Glomerular visceral epithelial cell (primary cell): ENCODE measurements around the gene RELT.

Experiments used
- DNase-seq: peaks from one replicate; pipeline ENCODE4 v3.0.0-alpha.2; 2016; ENCODE audit errors: extremely low spot score

RELT gene

DNA sequence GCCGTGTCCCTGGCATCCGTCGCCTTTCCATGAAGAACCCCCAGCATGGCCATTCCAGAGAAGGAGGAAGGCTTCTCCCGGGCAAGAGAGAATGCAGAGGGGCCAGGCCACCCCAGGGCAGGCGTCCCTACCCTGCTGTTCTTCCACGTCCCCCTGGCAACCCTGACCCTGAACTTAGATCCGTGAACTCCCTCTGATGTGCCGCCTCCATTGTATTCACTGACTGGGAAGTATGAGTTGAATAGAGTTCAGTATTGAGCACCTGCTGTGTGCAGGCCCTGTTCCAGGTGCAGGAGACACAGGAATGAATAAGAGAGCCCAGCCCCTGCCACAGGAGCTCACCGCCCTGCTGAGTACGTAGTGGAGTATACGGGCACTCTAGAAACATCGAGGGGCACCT lies 29.1 kb upstream of the RELT start:
- DNase-seq = no peak

DNA sequence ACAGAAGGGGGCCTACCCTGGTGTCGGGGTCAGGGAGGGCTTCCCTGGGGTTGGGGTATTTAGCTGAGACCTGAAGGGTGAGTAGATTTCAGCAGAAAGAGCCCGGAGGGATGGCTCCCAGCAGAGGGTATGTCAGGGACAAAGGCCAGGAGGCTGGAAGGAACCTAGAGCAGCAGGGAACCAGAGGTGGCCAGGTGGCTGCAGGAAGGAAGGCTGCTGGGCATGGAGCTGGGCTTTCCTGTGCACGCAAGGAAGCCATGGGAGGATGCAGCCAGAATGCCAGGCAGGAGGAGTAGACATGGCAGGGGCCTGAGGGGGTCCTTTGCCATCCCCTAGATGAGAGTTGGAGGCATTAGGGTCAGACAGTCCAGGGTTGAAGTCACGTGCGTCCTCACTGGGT lies 27.4 kb upstream of the RELT start:
- no peak for DNase-seq

DNA sequence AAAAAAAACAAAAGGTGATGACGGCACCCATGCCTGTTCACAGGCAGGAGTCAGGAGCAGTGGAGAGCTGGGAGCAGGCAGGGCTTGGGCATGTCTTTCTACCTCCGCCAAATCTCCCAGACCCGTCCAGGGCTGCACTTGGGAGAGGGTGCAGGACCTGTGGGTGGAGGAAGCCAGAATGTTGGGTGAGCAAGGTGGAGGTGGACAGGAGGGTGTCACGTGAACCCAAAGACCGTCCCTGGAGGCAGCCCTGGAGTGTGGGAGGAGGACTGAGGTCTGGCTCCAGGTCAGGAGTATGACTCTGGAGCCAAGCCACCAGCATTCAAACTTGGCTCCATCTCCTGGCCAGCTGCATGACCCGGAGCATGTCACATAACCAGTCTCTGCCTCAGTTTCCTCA lies 26.6 kb upstream of the RELT start:
- DNase-seq = no peak

DNA sequence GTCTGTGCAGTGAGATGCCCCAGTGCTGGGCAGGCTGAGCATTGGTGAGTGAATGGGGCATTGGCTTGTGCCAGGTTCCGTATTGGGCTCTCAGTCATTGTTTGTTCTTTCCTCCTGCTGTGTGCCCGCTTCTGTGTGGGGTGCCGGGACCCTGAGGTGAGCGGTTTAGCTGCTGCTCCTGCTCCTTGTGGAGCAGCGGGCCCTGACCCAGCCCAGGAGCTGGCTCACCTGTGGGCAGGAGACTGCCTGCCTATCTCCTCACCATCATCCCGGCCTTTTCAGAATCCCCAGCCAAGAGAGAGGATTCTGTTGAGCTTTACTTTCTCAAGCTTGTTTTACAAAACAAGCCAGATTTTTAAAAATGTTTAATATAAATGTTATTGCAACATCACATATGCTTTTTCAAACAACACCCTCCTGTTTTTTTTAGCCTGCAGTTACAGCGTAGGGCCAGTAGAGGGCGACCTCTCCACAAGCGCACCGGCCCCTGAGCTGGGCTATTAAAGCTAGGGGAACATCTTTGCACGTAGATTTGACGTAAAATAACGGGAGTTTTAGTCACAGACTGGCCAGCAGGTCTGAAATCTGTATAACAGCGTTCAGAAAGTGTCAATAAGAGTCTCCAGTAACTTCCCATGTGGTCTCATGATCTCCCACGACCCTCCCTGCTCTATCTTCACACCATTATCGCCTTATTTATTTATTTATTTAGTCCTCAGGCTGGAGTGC lies 25.1 kb upstream of the RELT start:
- DNase-seq = peak; percentile 66

DNA sequence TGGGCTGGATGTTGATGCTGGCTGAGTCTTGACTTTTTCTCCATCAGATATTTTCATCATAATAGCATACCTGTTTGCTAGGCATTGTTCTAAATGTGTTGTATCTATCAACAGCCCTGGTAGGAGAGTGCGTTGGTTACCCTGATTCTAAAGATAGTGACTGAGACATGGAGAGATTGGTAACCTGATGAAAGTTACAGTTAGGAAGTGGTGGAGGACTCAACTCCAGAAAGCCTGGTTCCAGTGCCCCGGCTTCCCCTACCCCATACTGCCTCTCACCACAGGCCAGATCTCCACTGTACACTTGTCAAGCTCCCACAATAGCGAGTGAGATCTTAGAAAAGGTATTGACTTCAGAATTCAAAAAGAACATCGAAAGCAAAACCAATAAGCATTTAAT lies 22.8 kb upstream of the RELT start:
- DNase-seq = no peak

DNA sequence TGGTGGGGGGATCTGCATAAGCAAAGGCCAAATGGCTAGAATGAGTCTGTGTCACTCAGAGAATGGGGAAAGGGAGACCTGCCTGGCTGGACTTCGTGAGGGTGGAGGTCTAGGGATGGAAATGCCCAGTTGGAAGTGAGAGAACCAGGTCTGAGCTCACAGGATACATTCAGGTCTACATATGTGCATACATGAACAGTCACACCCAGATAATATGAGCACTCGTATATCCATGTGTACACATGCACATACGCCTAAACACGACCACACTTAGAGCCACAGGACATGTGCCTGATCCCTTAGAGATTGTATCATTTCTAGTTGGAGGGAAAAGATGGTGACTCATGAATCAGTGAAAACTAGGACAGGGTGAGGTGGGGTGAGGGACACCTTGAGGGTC lies 21.1 kb upstream of the RELT start:
- no peak for DNase-seq

DNA sequence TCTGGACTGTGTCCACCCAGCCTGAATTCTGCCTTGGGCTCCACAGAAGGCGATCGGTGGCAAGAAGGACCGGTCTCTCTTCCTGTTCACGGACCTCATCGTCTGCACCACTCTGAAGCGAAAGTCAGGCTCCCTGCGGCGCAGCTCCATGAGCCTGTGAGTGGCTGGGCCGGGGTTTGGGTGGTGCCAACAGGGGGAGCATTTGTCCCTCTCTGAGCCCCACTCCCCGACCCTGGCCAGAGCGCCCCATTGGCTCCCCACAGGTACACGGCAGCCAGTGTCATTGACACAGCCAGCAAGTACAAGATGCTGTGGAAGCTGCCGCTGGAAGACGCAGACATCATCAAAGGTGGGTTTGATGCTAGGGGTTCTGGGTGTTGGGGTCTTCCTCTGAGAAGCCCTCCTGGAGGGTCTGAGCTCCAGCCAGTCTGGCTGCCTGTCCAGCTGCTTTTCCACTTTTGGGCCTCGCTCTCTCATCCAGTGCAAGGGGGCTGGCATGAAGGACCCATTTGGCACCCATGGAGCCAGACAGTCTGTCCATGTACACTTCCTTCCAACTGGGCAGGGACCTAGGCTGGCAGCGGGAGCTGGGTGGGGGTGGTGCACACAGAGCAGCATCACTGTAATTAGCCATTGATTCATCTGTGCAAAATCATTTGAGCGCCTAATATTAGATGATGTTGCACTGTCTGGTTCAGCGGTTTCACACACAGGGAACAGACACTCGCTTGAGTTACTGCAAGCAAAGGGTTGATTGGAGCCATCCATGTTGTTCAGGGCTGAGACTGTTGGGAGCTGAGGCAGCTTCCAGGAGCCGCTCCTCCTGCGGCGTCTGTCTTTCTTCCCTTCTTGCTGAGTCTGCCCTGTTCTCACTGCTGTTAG lies 19.0 kb upstream of the RELT start:
- no peak for DNase-seq

DNA sequence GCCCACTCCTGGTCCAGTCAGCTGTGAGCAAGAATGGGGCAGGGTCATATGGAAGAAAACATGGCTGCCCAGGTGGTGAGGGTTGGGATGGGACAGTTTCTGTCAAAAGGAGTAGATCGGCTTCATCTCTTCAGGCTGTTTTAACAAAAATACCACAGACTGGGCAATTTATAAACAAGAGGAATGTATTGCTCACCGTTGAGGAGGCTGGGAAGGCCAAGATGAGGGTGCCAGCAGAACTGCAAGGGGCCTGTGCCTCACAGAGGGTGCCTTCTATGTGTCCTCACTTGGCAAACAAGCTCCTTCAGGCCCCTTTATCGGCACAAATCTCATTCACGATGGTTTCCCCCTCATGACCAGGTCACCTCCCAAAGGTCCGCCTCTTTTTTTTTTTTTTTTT lies 18.1 kb upstream of the RELT start:
- no peak for DNase-seq

DNA sequence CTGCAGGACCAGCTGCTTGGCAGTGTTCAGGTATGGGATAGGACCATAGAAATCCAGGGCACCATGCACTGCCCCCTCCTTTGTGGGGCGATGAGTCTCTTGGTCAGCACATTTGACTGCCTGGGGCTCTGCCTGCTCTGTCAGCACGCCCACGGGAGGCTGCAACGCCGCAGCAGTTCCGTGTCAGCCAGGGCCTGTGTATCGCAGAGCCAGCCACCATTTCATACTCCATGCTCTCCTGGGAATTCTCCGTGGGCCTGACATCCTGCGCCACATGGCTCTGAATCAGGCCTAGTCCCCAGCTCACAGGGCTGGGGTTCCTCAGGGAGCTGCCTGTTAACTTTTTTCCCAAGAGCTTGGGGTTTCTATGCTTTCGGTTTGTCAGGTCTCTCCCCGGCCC lies 16.9 kb upstream of the RELT start:
- DNase-seq = no peak

DNA sequence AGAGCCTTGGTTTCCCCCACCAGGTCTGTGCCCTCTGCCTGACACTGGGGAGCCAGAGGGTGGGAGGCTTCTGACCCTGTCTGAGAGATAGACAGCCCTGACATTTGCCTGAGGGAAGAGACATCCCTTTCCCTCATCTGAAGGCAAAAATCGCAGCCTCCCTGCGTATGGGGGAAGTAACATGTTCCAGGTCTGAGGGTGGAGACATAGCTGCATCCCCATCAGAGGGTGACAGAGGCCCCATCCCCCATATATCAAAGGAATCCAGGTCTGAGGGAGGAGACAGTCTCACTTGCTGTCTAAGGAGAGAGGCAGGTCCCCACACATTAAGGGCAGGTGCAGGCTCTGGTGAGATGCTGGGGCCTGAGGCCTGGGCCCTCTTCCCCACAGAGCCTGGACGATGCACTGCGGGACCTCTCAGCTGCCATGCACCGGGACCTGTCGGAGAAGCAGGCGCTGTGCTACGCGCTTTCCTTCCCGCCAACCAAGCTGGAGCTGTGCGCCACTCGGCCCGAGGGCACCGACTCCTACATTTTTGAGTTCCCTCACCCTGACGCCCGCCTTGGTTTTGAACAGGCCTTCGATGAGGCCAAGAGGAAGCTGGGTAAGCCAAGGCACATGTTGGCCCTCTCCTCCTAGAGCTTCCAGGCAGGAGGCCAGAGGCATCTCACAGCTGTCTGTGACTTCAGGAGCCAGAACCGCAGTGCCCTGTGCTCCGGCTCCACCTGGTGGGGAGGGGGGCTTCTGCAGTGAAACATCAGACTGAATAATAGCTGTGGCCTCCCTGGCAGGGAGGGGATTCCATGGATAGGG lies 16.1 kb upstream of the RELT start:
- DNase-seq = peak; percentile 33

DNA sequence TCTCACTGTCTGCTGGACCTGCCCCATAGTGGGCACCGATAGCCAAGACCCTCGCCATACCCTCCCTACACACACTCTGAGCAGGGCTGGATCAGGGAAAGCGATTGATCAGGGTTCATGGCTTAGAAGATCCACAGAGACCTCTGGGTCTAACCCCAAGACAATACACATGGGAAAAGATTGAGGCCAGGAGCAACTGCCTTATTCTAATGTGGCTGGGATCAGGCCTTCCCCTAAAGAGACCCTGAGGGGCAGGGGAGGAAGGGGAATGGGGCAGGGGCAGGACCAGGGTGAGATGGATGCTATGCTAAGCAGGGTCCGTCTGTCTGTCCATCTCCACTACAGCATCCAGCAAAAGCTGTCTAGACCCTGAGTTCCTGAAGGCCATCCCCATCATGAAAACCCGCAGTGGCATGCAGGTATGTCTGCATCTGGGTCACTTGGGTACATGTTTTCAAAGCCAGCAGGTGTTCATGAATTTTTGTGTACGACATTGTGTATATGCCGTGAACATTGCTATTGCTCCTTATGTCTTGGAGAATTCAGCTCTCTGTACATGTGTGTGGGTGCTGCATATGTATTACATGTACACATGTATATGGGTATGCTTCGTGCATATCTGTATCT lies 15.3 kb upstream of the RELT start:
- no peak for DNase-seq

DNA sequence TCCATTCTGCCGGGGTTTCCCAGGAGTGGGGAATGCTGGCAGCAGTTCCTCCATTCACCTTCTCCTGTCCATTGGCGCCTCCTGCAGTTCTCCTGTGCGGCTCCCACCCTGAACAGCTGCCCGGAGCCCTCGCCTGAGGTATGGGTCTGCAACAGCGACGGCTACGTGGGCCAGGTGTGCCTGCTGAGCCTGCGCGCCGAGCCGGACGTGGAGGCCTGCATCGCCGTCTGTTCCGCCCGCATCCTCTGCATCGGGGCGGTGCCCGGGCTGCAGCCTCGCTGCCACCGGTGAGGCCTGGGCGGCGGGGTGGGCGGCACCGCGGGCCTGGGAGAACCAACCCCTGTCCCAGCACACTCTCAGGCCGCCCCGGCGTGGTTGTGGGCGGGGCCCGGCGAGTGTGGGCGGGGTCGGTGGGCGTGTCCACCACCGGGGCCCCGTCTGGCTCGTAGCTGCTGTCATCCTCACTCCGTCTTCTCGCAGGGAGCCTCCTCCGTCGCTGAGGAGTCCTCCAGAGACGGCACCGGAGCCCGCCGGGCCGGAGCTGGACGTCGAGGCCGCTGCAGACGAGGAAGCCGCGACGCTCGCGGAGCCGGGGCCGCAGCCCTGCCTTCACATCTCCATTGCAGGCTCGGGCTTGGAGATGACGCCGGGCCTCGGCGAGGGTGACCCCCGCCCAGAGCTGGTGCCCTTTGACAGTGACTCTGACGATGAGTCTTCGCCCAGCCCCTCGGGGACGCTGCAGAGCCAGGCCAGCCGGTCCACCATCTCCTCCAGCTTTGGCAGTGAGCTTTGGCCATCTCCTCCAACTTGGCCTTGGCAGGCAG lies 14.0 kb upstream of the RELT start:
- no peak for DNase-seq

DNA sequence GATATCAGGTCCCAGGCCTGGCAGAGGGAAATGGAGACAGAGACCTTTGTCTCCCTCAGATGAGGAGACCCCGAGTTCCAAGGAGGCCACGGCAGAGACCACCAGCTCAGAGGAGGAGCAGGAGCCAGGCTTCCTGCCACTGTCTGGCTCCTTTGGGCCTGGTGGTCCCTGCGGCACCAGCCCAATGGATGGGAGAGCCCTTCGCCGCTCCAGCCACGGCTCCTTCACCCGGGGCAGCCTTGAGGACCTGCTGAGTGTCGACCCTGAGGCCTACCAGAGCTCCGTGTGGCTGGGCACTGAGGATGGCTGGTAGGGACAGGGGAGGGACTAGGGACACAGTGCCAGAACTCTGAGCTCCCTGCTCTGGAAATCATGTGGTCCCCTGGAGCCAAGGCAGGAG lies 13.1 kb upstream of the RELT start:
- DNase-seq = no peak

DNA sequence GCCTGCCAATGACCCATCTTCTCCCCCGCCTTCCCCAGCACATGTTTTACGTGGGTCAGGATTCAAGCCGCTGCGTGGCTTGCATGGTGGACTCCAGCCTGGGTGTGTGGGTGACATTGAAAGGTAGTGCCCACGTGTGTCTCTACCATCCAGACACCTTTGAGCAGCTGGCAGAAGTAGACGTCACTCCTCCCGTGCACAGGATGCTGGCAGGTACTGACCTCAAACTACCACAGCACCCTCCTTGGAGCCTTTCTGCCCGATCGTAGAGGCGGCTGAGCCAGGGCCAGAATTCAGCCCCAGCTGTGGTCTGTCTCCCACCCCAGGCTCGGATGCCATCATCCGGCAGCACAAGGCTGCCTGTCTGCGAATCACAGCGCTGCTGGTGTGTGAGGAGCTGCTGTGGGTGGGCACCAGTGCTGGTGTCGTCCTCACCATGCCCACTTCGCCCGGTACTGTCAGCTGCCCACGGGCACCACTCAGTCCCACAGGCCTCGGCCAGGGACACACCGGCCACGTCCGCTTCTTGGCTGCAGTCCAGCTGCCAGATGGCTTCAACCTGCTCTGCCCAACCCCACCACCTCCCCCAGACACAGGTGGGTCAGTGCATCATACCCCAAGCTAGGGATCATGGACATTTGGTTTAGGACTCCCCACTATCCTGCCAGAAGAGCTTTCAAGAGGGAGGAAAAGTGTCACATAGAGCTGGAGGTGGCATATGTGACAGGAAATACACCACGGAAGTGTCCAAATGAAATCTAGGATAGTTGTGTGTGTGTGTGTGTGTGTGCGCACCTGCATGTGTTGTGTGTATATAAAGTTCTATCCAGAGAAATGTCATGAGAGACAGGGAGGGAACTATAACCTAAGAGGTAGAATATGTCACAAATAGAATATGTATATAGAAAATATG lies 10.6 kb upstream of the RELT start:
- DNase-seq = no peak

DNA sequence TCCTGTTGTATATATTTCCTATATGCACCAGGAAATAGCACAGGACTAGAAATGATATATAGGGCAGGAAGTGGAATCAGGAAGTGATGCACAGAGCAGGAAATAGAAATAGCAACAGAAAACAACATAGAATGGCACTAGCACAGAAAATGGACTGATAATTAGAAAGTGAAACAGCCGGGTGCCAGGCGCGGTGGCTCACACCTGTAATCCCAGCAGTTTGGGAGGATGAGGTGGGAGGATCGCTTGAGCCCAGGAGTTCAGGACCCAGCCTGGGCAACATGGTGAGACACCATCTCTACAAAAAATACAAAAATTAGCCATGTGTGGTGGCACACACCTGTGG lies 10.0 kb upstream of the RELT start:
- no peak for DNase-seq

DNA sequence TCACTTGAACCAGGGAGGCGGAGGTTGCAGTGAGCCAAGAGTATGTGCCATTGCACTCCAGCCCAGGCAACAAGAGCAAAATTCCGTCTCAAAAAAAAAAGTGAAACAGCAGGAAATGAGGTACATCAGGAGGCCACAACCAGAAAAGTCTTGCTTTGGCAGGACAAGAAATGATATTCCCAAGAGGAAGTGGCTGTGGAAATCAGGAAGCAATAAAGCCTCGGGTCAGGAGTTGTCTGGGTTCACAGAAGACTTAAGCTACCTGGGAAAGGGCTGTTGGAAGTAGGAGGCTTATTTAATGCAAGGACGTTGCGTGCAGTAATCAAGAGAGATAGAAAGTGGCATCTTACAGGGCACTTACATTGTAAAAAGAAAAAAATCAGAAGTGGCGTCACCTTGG lies 9.2 kb upstream of the RELT start:
- no peak for DNase-seq

DNA sequence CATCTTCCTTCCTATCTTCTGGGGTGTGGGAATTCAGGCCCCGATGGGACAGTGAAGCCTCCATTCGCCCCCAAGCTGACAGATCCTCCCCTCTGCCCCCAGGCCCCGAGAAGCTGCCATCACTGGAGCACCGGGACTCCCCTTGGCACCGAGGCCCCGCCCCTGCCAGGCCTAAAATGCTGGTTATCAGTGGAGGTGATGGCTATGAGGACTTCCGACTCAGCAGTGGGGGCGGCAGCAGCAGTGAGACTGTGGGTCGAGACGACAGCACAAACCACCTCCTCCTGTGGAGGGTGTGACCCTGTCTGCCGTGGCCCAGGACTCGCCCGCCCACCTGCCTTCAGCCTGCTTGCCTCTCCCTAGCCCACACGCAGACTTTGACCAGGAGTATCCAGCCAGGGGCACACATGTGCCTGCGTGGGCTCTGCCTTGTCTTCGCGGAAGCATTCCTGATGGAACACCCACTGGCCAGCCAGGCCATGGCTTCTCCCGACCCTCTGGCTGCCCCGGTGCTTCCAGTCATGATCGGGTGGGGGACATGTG lies 8.6 kb upstream of the RELT start:
- no peak for DNase-seq

DNA sequence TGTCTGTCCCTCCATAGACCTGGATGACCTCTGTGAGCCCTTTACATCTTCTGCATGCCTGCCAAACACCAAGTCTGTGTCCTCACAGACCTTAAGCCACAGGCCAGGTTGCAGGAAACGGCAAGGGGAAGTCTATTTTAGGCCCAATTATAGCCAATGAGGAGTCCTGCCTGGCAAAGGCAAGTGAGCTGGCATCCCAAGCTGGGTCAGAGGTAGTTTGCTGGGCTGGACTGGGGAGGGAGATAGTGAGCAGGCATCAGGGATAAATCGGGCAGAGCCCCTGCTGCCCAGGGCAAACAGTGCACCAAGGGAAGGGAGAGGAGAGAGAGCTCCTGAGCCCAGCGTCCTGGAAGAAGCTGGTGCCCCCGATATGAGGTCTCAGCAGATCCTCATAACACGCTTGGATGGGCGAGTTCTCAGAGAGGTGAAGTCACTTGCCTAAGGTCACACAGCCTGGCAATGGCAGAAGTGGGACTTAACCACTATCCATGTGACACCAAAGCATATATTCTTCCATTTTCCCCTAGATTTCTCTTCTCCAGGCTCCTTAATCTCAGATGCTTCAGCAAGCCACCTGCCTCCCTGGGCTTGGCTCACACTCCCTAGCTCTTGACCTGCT lies 3.7 kb upstream of the RELT start:
- peak; percentile 30 for DNase-seq

DNA sequence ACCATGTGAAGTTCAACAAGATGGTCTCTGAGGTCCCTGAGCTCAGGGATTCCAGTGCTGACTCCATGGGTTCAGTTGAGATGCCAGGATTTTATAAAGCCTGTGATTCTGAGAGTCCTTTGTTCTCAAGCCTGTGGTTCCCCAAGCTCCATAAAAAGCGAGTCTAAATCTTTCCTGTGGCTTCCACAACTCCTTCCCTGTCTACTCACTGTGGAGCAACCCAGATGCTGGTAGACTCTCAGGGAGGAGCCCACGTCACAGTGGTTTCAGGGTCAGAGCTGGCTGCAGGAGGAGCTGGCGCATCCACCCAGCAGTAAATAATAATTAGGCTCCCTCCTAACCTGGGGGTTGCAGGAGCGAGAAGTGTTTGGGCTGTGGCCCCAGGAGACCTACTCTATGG lies 2.0 kb upstream of the RELT start:
- no peak for DNase-seq

DNA sequence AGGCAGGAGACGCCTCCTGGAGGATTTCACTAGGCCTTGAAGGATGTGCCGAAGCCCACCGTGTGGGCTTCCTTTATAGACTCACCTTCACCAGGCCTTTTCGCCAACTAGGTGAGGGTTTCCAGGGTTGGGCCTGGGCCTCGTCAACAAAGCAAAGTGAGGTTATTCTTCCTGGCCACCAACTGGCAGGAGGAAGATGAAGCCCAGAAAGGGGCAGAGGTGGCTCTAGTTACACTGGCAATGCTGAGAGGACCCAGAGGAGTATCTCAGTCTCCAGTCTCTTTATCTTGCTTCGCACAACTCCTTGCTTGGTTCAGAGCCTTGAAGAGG lies 404 bp upstream of the RELT start:
- DNase-seq = no peak
